Duodenal mucosa (tissue), 2 donors: ENCODE measurements around the gene CHCHD6.

Experiments
- H3K27ac ChIP-seq: one replicate; pipeline ENCODE4 v1.7.0; 2013; ENCODE audit warnings: low read depth, low read length
- H3K27me3 ChIP-seq, 2 donors: one replicate each; pipeline ENCODE4 v1.7.0; 2013; ENCODE audit warnings: low read length in 2 of 2, control low read depth in 1 of 2; ENCODE audit not compliant: insufficient read depth in 2 of 2, control insufficient read depth in 1 of 2
- H3K36me3 ChIP-seq, 2 donors: one replicate each; pipeline ENCODE4 v1.7.0; 2013; ENCODE audit warnings: low read length in 2 of 2, control low read depth in 1 of 2; ENCODE audit not compliant: insufficient read depth in 2 of 2, control insufficient read depth in 1 of 2
- H3K4me1 ChIP-seq, 2 donors: one replicate each; pipeline ENCODE4 v1.7.0; 2013; ENCODE audit warnings: low read length in 2 of 2, control low read depth in 1 of 2; ENCODE audit not compliant: insufficient read depth in 2 of 2, control insufficient read depth in 1 of 2
- H3K4me3 ChIP-seq, 2 donors: one replicate each; pipeline ENCODE4 v1.7.0; 2013; ENCODE audit warnings: low read length in 2 of 2, low read depth in 1 of 2
- H3K9ac ChIP-seq, 2 donors: one replicate each; pipeline ENCODE4 v1.7.0; 2013; ENCODE audit warnings: low read length in 2 of 2, low read depth in 1 of 2
- H3K9me3 ChIP-seq, 2 donors: one replicate each; pipeline ENCODE4 v1.7.0; 2013; ENCODE audit warnings: low read length in 2 of 2, control low read depth in 1 of 2; ENCODE audit not compliant: control insufficient read depth in 1 of 2

CHCHD6 gene

GRCh38 chr3:126993436-126993835 lies 289.4 kb downstream of the CHCHD6 start:
- H3K4me1 ChIP-seq = peaks cover 0 to under 1% of the 10 kb centered on the region in 2 donors
- no peaks in the 10 kb centered on the region for H3K27me3 ChIP-seq
- no peaks in the 10 kb centered on the region for H3K9me3 ChIP-seq
- H3K4me3 ChIP-seq = no peak overlapping the region
- peaks cover 0 to 12% of the 10 kb centered on the region in 2 donors for H3K36me3 ChIP-seq
- no peak overlapping the region for H3K9ac ChIP-seq
- no peak overlapping the region for H3K27ac ChIP-seq

- Histone ChIP-seq H3K27ac (no peak overlapping the region), H3K36me3 (peaks cover 0 to 4% of the 10 kb centered on the region in 2 donors), H3K4me1 (peaks cover 6 to 13% of the 10 kb centered on the region in 2 donors), H3K4me3 (no peak overlapping the region), H3K27me3 (no peaks in the 10 kb centered on the region), H3K9ac (no peak overlapping the region), H3K9me3 (no peaks in the 10 kb centered on the region)
These were observed 290.7 kb downstream of the CHCHD6 start for GRCh38 chr3:126994661-126995245.

- H3K9ac ChIP-seq = no peak overlapping the region
- no peaks in the 10 kb centered on the region for H3K27me3 ChIP-seq
- no peak overlapping the region for H3K27ac ChIP-seq
- no peaks in the 10 kb centered on the region for H3K9me3 ChIP-seq
- H3K4me3 ChIP-seq = no peak overlapping the region
- peaks cover 0 to 4% of the 10 kb centered on the region in 2 donors for H3K36me3 ChIP-seq
- H3K4me1 ChIP-seq = peaks cover 6 to 13% of the 10 kb centered on the region in 2 donors
These were observed 291.3 kb downstream of the CHCHD6 start for GRCh38 chr3:126995254-126995780.

- H3K4me1 ChIP-seq = peaks cover 6 to 13% of the 10 kb centered on the region in 2 donors
- H3K9ac ChIP-seq = no peak overlapping the region
- no peak overlapping the region for H3K27ac ChIP-seq
- H3K36me3 ChIP-seq = no peaks in the 10 kb centered on the region
- H3K4me3 ChIP-seq = no peak overlapping the region
- H3K27me3 ChIP-seq = no peaks in the 10 kb centered on the region
- no peaks in the 10 kb centered on the region for H3K9me3 ChIP-seq
These were observed 292.0 kb downstream of the CHCHD6 start for GRCh38 chr3:126995926-126996512.

- Histone ChIP-seq H3K4me3 (no peak overlapping the region), H3K9ac (no peak overlapping the region)
These were observed 292.9 kb downstream of the CHCHD6 start for GRCh38 chr3:126996905-126997304.

GRCh38 chr3:126997455-126998038 lies 293.5 kb downstream of the CHCHD6 start:
- no peaks in the 10 kb centered on the region for H3K27me3 ChIP-seq
- no peak overlapping the region for H3K9ac ChIP-seq
- no peaks in the 10 kb centered on the region for H3K36me3 ChIP-seq
- no peaks in the 10 kb centered on the region for H3K9me3 ChIP-seq
- peaks cover 6 to 13% of the 10 kb centered on the region in 2 donors for H3K4me1 ChIP-seq
- no peak overlapping the region for H3K4me3 ChIP-seq
- H3K27ac ChIP-seq = no peak overlapping the region

More at GRCh38 chr3:126996905-126997304, 292.9 kb downstream of the CHCHD6 start:
- Histone ChIP-seq H3K4me1 (peaks cover 6 to 13% of the 10 kb centered on the region in 2 donors), H3K27ac (no peak overlapping the region), H3K27me3 (no peaks in the 10 kb centered on the region), H3K36me3 (no peaks in the 10 kb centered on the region), H3K9me3 (no peaks in the 10 kb centered on the region)

GRCh38 chr3:126998320-126998719 lies 294.3 kb downstream of the CHCHD6 start:
- H3K36me3 ChIP-seq = no peaks in the 10 kb centered on the region
- no peak overlapping the region for H3K9ac ChIP-seq
- H3K27ac ChIP-seq = no peak overlapping the region
- no peak overlapping the region for H3K4me3 ChIP-seq
- H3K4me1 ChIP-seq = peaks cover 6 to 13% of the 10 kb centered on the region in 2 donors
- no peaks in the 10 kb centered on the region for H3K27me3 ChIP-seq
- no peaks in the 10 kb centered on the region for H3K9me3 ChIP-seq

GRCh38 chr3:126998728-126999127 lies 294.7 kb downstream of the CHCHD6 start:
- Histone ChIP-seq H3K9me3 (no peaks in the 10 kb centered on the region), H3K27ac (no peak overlapping the region), H3K4me1 (peaks cover 6 to 13% of the 10 kb centered on the region in 2 donors), H3K9ac (no peak overlapping the region), H3K4me3 (no peak overlapping the region), H3K27me3 (no peaks in the 10 kb centered on the region), H3K36me3 (no peaks in the 10 kb centered on the region)

- Histone ChIP-seq H3K4me3 (no peak overlapping the region), H3K9me3 (no peaks in the 10 kb centered on the region), H3K4me1 (peaks cover 6 to 13% of the 10 kb centered on the region in 2 donors), H3K27ac (no peak overlapping the region), H3K36me3 (no peaks in the 10 kb centered on the region), H3K27me3 (no peaks in the 10 kb centered on the region), H3K9ac (no peak overlapping the region)
These were observed 295.3 kb downstream of the CHCHD6 start for GRCh38 chr3:126999383-126999782.

- H3K27me3 ChIP-seq = no peaks in the 10 kb centered on the region
- H3K9ac ChIP-seq = no peak overlapping the region
- H3K36me3 ChIP-seq = no peaks in the 10 kb centered on the region
- H3K4me1 ChIP-seq = peaks cover 6 to 13% of the 10 kb centered on the region in 2 donors
- H3K4me3 ChIP-seq = no peak overlapping the region
- H3K27ac ChIP-seq = no peak overlapping the region
- H3K9me3 ChIP-seq = no peaks in the 10 kb centered on the region
These were observed 296.1 kb downstream of the CHCHD6 start for GRCh38 chr3:127000119-127000518.
